RCC 7860 (cell line): ENCODE results near the gene PSMB11.
A peak's percentile ranks its signal among the peaks of the same experiment; 100 is the strongest.

Experiments used
- DNase-seq: peaks from one replicate; pipeline ENCODE4 v3.0.0-alpha.2; 2015; ENCODE audit warnings: low spot score
- FAIRE-seq: peaks from 2 replicates; lab custom pipeline; 2012; peaks lifted over from hg19 to GRCh38; lab: Jason Lieb, UNC

Gene PSMB11

GRCh38 chr14:23040100-23040499 lies 1.9 kb upstream of the PSMB11 start:
- DNase-seq (no peak), FAIRE-seq (no peak)

DNA sequence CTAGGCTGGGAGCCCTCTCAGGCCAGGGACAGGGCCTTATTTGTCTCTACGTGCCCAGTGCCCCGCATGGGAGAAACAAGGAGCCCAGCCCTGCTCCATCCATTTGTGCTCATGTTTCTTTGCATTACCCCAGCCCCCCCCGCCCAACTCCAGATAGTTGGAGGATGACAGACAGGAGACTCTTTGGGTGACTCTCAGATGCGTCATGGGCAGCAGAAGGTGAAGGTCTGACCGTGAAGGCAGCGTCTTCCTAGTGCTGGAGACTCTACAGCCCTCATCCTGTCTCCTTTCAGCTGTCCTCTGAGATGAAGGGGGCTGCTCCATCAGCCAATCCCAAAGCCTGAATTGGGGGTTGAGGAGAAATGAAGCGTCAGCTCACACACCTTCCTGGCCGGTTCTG lies 283 bp upstream of the PSMB11 start:
- FAIRE-seq (no peak), DNase-seq (peak; percentile 39)

DNA sequence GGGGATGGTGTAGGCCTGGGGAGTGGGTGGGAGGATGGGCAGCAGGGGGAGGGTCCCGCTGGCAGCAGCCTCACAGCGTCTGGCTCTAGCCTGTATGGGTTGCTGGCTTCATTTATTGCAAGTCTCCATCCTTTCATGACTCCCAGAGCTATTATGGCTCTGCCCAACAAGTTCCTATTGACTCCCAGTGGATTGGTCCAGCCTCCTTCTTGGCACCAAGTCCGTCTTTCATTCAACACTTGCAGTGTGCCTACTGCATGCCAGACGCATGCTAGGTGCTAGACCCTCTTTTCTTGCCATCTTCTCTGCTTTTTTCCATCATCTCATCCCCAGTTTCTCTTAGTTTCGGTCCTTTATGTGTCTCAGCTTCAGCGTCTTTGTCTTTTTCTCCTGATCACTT lies 1.1 kb downstream of the PSMB11 start:
- DNase-seq (no peak), FAIRE-seq (no peak)

DNA sequence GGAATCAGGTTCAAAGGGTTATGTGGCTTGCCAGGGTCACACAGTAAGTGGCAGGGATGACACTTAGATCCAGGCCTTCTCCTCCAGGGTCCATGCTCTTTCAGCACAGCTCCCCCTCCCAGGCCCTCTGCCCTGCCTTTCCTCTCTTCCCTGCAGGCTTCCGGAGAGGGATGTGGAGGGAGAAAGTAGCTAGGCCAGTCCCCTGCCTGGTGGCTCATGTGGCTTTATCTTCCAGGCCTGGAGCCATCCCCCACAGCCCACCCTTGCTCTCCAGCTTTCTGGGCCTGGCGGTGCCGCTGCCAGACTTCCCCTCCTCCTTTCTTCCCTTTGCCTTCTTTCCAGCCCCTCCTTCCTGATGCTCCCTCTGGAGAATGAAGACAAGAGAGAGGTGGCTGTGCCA lies 1.7 kb downstream of the PSMB11 start:
- FAIRE-seq, result no peak
- no peak for DNase-seq

- FAIRE-seq, result no peak
Observed at GRCh38 chr14:23044840-23045239, 2.8 kb downstream of the PSMB11 start.

GRCh38 chr14:23045419-23046357 lies 3.7 kb downstream of the PSMB11 start:
- DNase-seq (no peak), FAIRE-seq (no peak)

More at GRCh38 chr14:23044840-23045239, 2.8 kb downstream of the PSMB11 start:
- DNase-seq, result no peak

DNA sequence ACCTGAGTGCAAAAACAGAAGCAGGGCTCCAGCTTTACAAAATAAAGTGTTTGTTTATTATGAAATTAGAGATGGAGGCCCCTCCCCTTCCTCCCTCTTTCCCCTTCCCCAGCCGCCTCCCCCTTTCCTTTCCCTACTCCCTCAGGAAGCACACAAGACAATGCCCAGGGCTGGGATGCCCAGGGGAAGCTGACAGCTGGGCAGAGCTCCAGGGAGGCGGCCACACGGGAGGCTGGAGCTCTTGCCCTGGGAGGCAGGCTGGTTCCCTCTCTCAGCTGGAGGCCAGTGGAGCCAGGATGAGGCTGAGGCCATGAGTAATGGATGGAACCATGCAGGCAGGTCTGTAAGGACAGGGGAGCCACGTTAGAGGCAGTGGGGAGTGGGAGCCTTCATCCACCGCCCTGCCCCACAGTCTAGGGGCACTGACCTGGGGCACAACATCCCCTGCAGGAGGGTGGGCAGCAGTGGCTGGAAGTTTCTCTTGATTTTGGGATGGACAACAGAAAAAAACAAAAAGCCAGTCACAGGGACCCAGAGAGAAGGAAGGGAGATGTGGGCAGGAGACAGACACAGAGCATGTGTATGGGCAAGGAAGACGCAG lies 5.1 kb downstream of the PSMB11 start:
- FAIRE-seq, result no peak

DNA sequence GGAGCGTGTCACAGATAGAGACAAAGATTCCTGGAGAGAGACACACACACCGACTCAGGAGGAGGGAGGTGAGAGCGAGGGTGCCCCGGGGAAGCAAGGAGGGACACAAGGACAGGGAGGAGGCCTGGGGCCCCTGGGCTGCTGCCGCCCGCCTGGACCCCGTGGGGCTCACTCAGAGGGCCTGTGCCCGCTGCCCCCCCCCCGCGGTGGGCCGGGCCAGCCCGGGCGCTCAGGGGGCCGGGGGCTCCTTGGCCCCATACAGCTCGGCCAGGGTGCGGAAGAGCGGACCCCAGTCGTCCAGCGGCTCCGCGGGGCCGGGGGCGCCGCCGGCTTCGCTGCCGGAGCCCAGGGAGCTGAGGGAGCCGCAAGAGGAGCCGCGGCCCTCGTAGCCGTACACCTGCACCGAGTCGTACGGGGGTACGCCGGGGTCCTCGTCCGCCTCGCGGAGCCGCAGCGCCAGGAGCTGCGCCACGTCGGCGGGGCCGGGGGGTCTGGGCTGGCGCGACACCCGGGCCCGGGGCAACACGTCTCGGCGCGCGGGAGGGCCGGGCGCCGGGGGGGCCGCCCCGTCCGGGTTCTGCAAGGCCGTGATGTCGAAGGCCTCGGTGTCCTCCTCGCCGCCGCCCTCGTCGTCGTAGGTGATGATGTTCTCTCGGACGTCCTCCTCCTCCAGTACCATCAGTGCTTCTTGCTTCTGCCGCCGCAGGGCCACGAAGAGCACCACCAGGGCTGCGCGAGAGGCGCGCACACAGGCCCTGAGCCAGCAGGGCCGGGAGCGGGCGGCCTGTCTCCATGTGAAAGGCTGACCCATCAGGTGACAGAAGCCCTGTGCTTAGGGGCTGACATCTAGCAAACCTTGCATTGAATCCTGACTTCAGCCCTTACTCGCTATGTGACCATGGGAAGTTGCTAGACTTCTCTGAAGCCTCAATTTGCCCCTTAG lies 6.0 kb downstream of the PSMB11 start:
- FAIRE-seq (no peak), DNase-seq (no peak)

More for the DNA sequence above, 5.1 kb downstream of the PSMB11 start:
- no peak for DNase-seq

DNA sequence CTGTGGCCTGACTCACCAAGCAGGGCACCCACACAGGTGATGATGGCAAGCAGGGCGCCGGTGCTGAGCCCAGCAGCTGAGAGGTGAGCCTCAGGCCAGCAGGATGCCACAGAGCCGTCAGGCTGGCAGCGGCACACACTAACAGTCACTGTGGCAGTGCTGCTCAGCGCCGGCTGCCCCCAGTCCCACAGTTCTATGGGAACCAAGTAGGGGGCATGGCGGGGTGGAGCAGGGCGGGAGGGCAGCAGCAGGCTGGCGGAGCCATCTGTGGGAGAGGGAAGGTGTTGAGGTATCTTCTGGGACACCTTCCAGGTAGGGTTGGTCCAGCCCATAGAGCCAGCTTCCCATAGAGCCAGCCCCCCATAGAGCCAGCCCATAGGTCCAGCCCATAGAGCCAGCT lies 7.0 kb downstream of the PSMB11 start:
- FAIRE-seq (no peak), DNase-seq (no peak)

- FAIRE-seq (no peak), DNase-seq (no peak)
Observed at GRCh38 chr14:23051141-23052057, 9.4 kb downstream of the PSMB11 start.

DNA sequence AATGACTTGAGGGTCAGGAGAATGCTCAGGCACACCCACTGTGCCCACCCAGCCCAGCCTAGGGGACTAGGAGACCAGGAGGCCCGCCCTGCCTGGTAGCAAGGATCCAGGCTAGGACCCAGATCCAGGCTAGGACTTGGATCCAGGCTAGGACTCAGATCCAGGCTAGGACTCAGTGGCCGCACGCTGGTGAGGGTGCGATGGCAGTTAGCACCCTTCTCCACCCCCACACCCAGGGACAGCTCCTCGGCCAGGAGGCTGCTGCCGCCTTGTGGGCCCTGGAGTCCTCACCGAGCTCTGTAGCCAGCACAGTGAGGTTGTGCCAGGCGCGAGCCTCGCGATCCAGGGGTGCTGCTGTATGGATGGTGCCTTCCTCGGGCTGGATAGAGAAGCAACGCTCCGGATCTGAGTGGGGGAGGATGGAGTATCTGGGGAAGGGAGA lies 10.2 kb downstream of the PSMB11 start:
- FAIRE-seq, result no peak
- no peak for DNase-seq

DNA sequence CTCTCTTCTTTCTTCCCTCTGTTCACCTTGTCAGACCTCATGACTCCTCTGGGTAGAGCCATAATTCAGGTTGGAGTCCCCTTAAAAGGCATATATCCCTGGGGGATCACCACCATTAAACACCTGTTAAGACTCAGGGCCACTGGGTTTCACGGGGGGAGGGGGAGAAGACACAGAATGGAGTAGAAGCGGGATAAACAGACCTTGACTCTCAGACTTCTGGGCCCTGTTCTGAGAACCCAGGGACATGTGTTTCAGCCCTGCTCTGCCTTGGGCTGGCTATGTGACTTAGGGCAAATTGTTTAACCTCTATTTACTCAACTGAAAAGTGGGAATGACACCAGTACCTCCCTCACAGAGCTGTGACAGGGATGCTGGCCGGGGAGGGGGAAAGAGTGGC lies 10.7 kb downstream of the PSMB11 start:
- DNase-seq (no peak), FAIRE-seq (no peak)

GRCh38 chr14:23053426-23053825 lies 11.4 kb downstream of the PSMB11 start:
- FAIRE-seq, result no peak
- no peak for DNase-seq

DNA sequence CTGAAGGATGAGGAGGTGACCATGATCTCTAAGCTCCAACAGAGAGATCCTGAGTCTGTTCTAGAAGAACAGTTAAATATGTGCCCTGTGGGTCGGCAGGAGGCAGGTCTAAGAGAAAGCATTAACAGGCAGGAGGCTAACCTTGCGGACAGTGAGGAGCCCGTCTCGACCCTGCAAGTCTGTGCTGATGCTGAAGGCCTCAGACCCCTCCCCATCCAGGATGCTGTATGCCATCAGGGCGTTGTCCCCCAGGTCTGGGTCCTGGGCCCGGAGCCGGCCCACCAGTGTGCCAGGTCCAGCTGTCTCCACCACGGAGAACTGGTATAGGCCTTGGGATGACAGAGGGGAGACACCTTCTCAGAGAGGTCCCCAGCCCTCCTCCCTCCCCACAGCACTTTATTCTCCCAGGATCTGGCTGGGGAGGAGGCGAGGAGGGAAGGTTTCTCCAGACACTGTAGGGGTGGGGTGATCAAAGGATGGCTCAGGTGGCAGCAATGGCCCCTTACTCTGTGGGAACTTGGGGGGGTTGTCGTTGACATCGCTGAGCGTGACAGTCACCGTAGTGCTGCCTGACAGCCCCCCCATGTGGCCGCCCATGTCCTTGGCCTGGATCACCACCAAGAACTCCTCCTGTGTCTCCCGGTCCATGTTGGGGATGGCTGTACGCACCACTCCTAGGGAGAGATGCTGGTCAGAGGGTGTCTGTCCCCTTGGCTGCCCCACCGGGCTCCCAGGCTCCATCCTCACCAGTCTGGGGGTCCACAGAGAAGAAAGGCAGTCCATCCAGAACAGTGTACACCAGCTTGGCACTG lies 12.2 kb downstream of the PSMB11 start:
- no peak for DNase-seq
- FAIRE-seq, result no peak

DNA sequence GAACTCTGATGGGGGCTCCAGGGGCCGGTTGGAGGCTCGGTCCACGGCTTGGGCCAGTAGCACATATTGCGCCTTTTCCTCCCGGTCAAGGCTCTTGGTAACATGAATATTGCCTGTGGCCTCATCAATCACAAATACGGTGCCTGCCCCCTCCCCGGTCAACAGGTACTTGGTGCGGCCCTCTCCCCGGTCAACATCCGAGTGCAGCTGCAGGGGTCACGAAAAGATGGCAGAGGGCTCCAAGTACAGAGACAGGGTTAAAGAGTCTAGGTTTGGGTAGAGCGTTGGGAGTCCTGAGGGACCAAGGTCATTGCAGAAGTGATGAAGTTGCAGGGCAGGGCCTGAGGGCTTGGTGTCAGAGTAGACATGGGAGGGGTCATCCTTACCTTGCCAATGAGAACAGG lies 13.1 kb downstream of the PSMB11 start:
- FAIRE-seq, result no peak

DNA sequence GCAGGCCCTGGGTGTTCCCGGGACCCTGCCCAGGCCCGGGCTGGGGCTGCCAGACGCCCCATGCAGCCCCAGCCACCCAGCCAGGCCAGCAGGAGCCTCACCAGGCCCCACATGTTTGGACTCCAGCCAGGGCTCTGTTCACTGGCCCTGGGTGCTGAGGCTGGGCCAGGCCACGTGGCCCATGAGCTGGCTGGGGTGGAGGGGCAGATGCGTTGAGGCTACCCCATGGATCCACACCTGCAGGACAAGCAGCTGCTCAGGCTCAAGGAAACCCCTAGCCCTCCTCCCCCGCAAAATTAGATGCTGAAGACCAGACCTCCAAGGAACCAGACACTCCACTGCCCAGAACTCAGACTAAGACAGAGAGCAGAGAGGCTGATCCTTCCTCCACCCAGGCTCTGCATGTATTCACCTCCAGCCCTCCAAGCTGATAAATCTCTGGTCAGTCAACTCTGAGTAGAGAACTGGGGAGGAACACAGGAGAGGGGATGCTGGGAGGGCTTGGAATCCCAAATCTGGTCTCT lies 13.7 kb downstream of the PSMB11 start:
- DNase-seq (no peak), FAIRE-seq (no peak)

More for the DNA sequence above, 13.1 kb downstream of the PSMB11 start:
- DNase-seq, result no peak

- DNase-seq (peak; percentile 59), FAIRE-seq (no peak)
Observed at GRCh38 chr14:23056145-23056955, 14.3 kb downstream of the PSMB11 start.
